NCI-H1105 treated with DMSO at 0.1 percent for 48 hours (cell line): Measurements from ENCODE around the gene CES4A.
"Not testable (repeated sequence)": the region's sequence is repeated elsewhere in the genome, so short reads cannot be mapped to it uniquely, and the experiment has no call there.

Experiments used
- DNase-seq: peaks from one replicate; lab custom pipeline; 2025; lab: John Stamatoyannopoulos, UW

The CES4A gene

GRCh38 chr16:66956154-66956457, 32.3 kb upstream of the CES4A start:
- not testable (repeated sequence) for DNase-seq

- DNase-seq, result no peak
These were observed 29.3 kb upstream of the CES4A start for GRCh38 chr16:66958857-66959703.

GRCh38 chr16:66959704-66960161, 28.7 kb upstream of the CES4A start:
- no peak for DNase-seq

GRCh38 chr16:66960270-66960669, 28.1 kb upstream of the CES4A start:
- DNase-seq, result no peak

GRCh38 chr16:66961065-66961744, 27.2 kb upstream of the CES4A start, which contains the start of gene CES3:
CES3 (plus strand) TSS chr16:66961266; CDS start chr16:66961308, 42 bp downstream.
- DNase-seq, result peak; percentile 14

GRCh38 chr16:66961914-66962313, 26.5 kb upstream of the CES4A start:
- peak; percentile 11 for DNase-seq

GRCh38 chr16:66964049-66964448, 24.3 kb upstream of the CES4A start:
- DNase-seq, result no peak

- DNase-seq, result no peak
These were observed 19.5 kb upstream of the CES4A start for GRCh38 chr16:66968847-66969246.

- DNase-seq, result no peak
These were observed 17.3 kb upstream of the CES4A start for GRCh38 chr16:66970775-66971720.

- no peak for DNase-seq
These were observed 15.4 kb upstream of the CES4A start for GRCh38 chr16:66972983-66973382.

- DNase-seq, result no peak
These were observed 14.7 kb upstream of the CES4A start for GRCh38 chr16:66973716-66974115.

GRCh38 chr16:66974156-66974931, 14.0 kb upstream of the CES4A start:
- DNase-seq, result not testable (repeated sequence)

GRCh38 chr16:66974932-66975246, 13.5 kb upstream of the CES4A start:
- not testable (repeated sequence) for DNase-seq

- no peak for DNase-seq
These were observed 13.0 kb upstream of the CES4A start for GRCh38 chr16:66975302-66975893.

GRCh38 chr16:66976746-66977145, 11.6 kb upstream of the CES4A start:
- no peak for DNase-seq

- DNase-seq, result peak; percentile 44
These were observed 10.9 kb upstream of the CES4A start for GRCh38 chr16:66977341-66978113.

GRCh38 chr16:66979011-66979717, 9.2 kb upstream of the CES4A start:
- DNase-seq, result no peak

GRCh38 chr16:66983033-66983432, 5.4 kb upstream of the CES4A start:
- no peak for DNase-seq

GRCh38 chr16:66984892-66985311, 3.5 kb upstream of the CES4A start:
- DNase-seq, result no peak

GRCh38 chr16:66986559-66986958, 1.8 kb upstream of the CES4A start:
- DNase-seq, result no peak
